DND-41 (cell line): ENCODE data around the gene CLEC3B.

ENCODE experiments used
- ATAC-seq: fragments of 200-7000 bp; cut with Tn5 transposase; 3 replicates; pipeline ENCODE4 v1.9.1; 2021; ENCODE audit warnings: low read depth; ENCODE audit not compliant: insufficient read depth
- DNase-seq: peaks from one replicate; pipeline ENCODE4 v3.0.0-alpha.2; 2020
- H2AFZ ChIP-seq: 2 replicates; pipeline ENCODE4 v1.6.0; 2012; ENCODE audit warnings: low read depth, low read length
- H3K27ac ChIP-seq: 2 replicates; pipeline ENCODE4 v1.5.1; 2012; ENCODE audit warnings: low read length, inconsistent platforms
- H3K27me3 ChIP-seq: fragments of 200-600 bp; sonication (generic); 2 replicates; pipeline ENCODE4 v1.6.0; 2012; ENCODE audit warnings: low read length, mild to moderate bottlenecking, inconsistent platforms; ENCODE audit not compliant: insufficient read depth, poor library complexity
- H3K36me3 ChIP-seq: 2 replicates; pipeline ENCODE4 v1.5.1; 2012; ENCODE audit warnings: low read length, inconsistent platforms; ENCODE audit not compliant: insufficient read depth
- H3K4me1 ChIP-seq: 2 replicates; pipeline ENCODE4 v1.5.1; 2012; ENCODE audit warnings: mild to moderate bottlenecking, low read length; ENCODE audit not compliant: insufficient read depth
- H3K4me2 ChIP-seq: 2 replicates; pipeline ENCODE4 v1.6.0; 2012; ENCODE audit warnings: mild to moderate bottlenecking, moderate library complexity, low read length, inconsistent platforms; ENCODE audit not compliant: insufficient read depth
- H3K4me3 ChIP-seq, 2 experiments: fragments of 200-600 bp in 1 of 2; shearing (Covaris generic) in 1 of 2; 2 replicates each; pipeline ENCODE4 v1.5.1; 2012 to 2016; ENCODE audit warnings: inconsistent platforms in 2 of 2, low read length in 2 of 2, mild to moderate bottlenecking in 2 of 2, low read depth in 1 of 2, moderate library complexity in 1 of 2
- H3K79me2 ChIP-seq: 2 replicates; pipeline ENCODE4 v1.6.0; 2012; ENCODE audit warnings: low read length, inconsistent platforms; ENCODE audit not compliant: insufficient read depth
- H3K9ac ChIP-seq: 2 replicates; pipeline ENCODE4 v1.6.0; 2012; ENCODE audit warnings: low read depth, mild to moderate bottlenecking, inconsistent platforms, low read length, moderate library complexity
- H3K9me3 ChIP-seq: 2 replicates; pipeline ENCODE4 v1.5.1; 2012; ENCODE audit warnings: low read length, moderate library complexity, mild to moderate bottlenecking, inconsistent platforms; ENCODE audit not compliant: insufficient read depth, severe bottlenecking
- H4K20me1 ChIP-seq: 2 replicates; pipeline ENCODE4 v1.6.0; 2012; ENCODE audit warnings: low read length; ENCODE audit not compliant: insufficient read depth
- EZH2 ChIP-seq: IDR thresholded peaks from 3 replicates; pipeline ENCODE4 v1.6.1; 2012; ENCODE audit warnings: borderline replicate concordance, low read depth, mild to moderate bottlenecking, moderate library complexity, low read length, inconsistent platforms; ENCODE audit not compliant: severe bottlenecking
- TF ChIP-seq, protein P1 (sequence below): IDR thresholded peaks from 2 replicates; pipeline ENCODE4 v1.5.1; 2012; ENCODE audit warnings: borderline replicate concordance, low read length, moderate library complexity, mild to moderate bottlenecking; ENCODE audit not compliant: poor library complexity, severe bottlenecking; ENCODE audit errors: extremely low read depth

CLEC3B gene

DNA sequence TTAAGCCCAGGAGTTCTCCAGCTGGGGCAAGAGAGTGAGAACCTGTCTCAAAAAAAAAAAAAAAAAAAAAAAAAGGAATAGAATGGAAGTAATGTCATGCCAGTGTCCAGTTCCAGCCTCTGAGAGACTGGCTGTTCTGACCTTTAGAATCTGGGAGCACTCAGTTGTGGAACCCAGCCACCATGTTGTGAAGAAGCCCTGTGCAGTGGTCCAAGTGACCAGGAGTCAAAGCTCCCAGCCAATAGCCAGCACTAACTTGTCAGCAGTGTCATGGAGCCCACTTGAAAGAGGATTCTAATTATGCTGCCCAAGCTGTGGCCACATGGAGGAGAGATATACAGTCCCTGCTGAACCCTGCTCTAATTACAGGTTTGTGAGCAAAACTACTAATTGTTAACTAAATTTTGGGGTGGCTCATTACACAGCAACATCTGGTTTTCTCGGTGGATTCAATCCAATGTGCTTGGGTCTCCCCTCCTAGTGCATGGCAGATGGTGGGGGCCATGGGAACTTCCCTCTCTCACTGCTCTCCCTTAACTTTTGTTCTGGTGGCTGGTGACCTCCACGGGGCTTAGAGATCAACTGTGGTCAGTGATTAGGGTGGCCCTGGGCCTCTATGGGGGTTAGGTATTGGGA, 55.5 kb downstream of the CLEC3B start:
- Histone ChIP-seq H3K4me3 (no peak overlapping the region), H3K36me3 (no peaks in the 10 kb centered on the region), H3K27me3 (peaks cover 4% of the 10 kb centered on the region), H2AFZ (no peak overlapping the region), H4K20me1 (no peaks in the 10 kb centered on the region), H3K4me2 (no peak overlapping the region), H3K4me1 (no peaks in the 10 kb centered on the region), H3K27ac (no peak overlapping the region), H3K79me2 (no peaks in the 10 kb centered on the region), H3K9me3 (no peaks in the 10 kb centered on the region), H3K9ac (no peak overlapping the region)
- no peak for ATAC-seq
- no peak for TF ChIP-seq EZH2
- TF ChIP-seq, protein P1, sequence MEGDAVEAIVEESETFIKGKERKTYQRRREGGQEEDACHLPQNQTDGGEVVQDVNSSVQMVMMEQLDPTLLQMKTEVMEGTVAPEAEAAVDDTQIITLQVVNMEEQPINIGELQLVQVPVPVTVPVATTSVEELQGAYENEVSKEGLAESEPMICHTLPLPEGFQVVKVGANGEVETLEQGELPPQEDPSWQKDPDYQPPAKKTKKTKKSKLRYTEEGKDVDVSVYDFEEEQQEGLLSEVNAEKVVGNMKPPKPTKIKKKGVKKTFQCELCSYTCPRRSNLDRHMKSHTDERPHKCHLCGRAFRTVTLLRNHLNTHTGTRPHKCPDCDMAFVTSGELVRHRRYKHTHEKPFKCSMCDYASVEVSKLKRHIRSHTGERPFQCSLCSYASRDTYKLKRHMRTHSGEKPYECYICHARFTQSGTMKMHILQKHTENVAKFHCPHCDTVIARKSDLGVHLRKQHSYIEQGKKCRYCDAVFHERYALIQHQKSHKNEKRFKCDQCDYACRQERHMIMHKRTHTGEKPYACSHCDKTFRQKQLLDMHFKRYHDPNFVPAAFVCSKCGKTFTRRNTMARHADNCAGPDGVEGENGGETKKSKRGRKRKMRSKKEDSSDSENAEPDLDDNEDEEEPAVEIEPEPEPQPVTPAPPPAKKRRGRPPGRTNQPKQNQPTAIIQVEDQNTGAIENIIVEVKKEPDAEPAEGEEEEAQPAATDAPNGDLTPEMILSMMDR, result no peak
- no peak for DNase-seq

DNA sequence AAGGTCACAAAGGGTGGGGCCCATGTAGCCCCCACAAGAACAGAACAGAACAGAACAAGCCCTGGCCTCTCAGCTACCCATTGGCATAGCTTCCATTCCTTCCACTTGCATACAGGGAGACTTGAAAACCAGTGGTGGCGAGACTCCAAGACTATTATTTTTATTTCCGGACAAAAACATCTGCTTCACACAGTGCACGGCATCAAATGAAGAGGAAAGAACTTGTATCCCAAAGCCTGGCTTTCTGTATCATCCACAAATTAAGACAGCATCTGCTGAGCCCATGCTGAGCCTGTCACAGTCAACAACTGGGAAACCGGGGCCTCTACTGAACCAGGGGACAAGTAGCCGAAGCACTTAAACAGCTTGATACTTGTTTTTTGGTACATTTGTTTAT, 56.0 kb downstream of the CLEC3B start:
- no peak for ATAC-seq
- no peaks in the 10 kb centered on the region for H3K9me3 ChIP-seq
- H3K79me2 ChIP-seq, result no peaks in the 10 kb centered on the region
- H3K36me3 ChIP-seq, result no peaks in the 10 kb centered on the region
- TF ChIP-seq, protein P1, result no peak
- TF ChIP-seq EZH2, result no peak
- H3K27ac ChIP-seq, result no peak overlapping the region
- no peak overlapping the region for H3K9ac ChIP-seq
- no peak for DNase-seq
- H3K27me3 ChIP-seq, result peaks cover 4% of the 10 kb centered on the region
- no peak overlapping the region for H3K4me2 ChIP-seq
- no peaks in the 10 kb centered on the region for H3K4me1 ChIP-seq
- H3K4me3 ChIP-seq, result no peak overlapping the region
- H2AFZ ChIP-seq, result no peak overlapping the region
- H4K20me1 ChIP-seq, result no peaks in the 10 kb centered on the region

DNA sequence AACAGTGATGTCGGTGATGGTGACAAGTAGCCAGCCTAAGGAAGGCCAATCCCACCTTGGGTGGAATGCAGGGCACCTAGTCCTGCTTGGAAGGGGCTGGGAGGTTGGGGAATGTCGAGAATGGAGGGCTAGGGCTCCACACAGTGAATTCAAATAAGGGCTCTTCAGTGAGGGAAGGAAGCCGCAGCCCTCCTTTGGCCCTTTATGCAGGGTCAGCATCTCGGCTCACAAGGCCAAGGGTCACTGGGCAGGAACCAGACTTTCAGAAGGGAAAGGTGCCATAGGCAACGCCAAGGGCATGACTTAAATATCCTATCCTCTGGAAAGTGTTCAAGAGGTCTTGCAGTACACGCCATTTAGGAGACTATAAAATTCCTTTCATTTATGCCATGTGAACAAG, 56.9 kb downstream of the CLEC3B start:
- H3K9me3 ChIP-seq, result no peaks in the 10 kb centered on the region
- no peak for DNase-seq
- TF ChIP-seq EZH2, result no peak
- TF ChIP-seq, protein P1, result no peak
- no peak overlapping the region for H3K27ac ChIP-seq
- peaks cover 4% of the 10 kb centered on the region for H3K27me3 ChIP-seq
- no peaks in the 10 kb centered on the region for H3K36me3 ChIP-seq
- no peak overlapping the region for H2AFZ ChIP-seq
- H3K9ac ChIP-seq, result no peak overlapping the region
- no peaks in the 10 kb centered on the region for H3K79me2 ChIP-seq
- no peak overlapping the region for H3K4me3 ChIP-seq
- no peaks in the 10 kb centered on the region for H3K4me1 ChIP-seq
- no peak overlapping the region for H3K4me2 ChIP-seq
- H4K20me1 ChIP-seq, result no peaks in the 10 kb centered on the region
- ATAC-seq, result no peak

DNA sequence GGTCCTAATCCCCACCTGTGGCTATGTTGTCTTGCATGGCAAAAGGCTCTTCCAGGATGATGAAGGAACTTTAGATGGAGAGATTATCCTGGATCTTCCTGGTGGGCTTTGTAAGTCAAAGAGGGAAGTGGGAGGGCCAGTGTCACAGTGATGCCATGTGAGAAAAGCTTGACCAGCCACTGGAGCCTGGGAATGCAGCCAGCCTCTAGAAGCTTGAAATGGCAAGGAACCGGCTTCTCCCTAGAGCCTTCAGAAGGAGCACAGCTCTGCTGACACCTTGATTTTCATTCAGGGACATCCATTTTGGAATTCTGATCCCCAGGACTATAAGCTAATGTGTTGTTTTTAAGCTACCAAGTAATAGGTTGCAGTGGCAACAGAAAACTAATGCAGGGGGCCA, 58.3 kb downstream of the CLEC3B start:
- H3K4me1 ChIP-seq, result no peaks in the 10 kb centered on the region
- DNase-seq (no peak), ATAC-seq (no peak)
- H3K4me3 ChIP-seq, result no peak overlapping the region
- H3K4me2 ChIP-seq, result no peak overlapping the region
- TF ChIP-seq EZH2, result no peak
- TF ChIP-seq, protein P1, result no peak
- no peaks in the 10 kb centered on the region for H3K79me2 ChIP-seq
- no peak overlapping the region for H2AFZ ChIP-seq
- H3K9me3 ChIP-seq, result no peaks in the 10 kb centered on the region
- H3K9ac ChIP-seq, result no peak overlapping the region
- H3K36me3 ChIP-seq, result no peaks in the 10 kb centered on the region
- no peaks in the 10 kb centered on the region for H4K20me1 ChIP-seq
- peaks cover 4% of the 10 kb centered on the region for H3K27me3 ChIP-seq
- no peak overlapping the region for H3K27ac ChIP-seq
